HG03460 (cell line): ENCODE measurements around the gene EGFLAM.

Experiments
- ATAC-seq: cut with Tn5 transposase; IDR thresholded peaks from one replicate; pipeline ENCODE4 v1.9.1; 2021; ENCODE audit not compliant: unreplicated experiment

EGFLAM gene

DNA sequence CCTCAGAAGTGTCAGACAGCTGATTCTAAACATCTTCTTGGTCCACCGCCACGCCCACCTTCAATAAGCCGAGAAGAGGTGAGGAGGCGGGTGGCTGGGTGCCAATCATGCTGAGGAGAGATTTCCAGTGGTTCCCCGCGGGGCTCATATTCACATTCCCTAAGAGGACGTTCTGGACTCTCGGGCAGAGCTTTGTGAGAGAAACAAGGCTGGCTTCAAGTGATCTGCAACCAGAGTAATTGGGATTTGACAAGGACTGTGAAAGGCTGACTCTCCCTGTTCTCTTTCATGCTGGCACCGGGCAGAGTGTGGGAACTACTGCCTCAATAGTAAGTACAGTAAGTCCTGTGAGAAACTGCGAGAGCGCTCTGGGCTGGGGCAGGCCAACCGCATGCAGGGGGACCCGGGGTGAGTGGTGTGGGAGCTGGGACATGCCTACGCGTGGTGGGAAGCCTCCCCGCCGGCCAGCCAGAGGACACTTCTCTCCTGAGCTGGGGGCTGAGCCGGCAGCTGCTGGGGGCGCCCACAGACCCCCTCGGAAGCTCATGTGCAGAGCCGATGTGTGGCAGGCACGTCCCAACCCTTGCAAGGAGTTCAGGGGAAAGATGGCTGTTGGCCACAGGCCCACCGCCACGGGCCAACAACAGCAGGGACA is 187.1 kb downstream of the EGFLAM start:
- ATAC-seq, result no peak

DNA sequence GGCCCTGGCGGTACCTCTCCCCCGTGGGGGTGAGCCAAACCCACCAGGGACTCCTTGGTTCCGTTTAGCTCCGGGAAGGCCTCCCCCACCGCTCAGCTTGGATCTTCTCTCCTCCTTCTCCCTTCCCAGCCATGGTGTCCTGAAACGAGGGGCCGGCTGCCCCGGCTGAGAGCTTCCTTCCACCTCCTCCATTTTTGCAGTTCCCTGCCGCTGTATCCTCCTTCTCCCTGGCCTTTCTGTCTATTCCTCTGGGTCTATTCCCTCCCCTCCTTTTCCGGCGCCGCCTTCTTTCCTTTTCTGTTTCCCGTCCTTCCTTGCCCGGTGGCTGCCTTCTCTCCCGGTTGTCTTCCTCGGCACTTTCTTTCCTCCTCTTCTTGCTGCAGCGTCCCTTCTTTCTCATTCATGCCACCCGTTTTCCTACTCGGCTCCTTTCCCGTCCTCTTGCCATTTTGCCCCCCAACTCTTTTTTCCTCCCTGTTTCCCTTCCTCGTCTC is 187.7 kb downstream of the EGFLAM start:
- ATAC-seq, result no peak

DNA sequence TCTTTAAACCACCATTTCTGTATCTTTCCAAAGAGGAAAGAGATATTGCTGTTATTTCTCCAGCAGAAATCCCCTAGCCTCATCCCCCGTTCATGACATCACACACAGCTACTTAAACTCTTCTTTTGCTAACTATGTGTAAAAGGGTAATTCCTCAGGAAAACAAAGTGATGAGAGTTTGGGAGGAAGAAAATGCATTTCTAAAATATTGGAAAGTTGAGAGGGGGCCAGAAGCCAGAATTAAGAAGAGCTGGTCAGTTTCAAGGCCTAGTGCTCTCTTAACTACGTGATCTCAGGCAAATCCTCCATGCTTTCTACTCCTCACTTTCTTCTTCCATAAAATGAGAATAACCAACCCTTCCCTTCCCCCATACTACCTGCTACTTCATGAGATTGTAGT is 188.7 kb downstream of the EGFLAM start:
- no peak for ATAC-seq

DNA sequence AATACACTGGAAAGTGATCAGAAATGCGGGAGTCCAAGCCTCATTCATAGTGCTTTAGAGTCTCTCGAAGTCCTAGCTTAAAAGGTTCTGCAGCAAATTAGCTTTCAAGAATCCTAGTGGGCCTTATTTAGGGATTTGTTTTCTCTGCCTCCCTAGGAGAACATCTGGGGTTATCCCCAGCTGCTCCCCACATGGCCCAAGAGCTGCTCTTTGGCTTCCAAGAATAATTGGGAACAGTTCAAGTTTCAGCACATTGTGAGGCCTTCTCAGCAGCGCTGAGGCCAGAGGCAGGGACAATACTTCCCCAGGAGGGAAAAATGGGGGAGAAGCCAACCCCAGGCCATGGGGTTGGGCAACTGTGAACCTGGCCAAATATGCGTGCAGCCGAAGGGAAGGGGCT is 189.4 kb downstream of the EGFLAM start:
- ATAC-seq, result no peak

DNA sequence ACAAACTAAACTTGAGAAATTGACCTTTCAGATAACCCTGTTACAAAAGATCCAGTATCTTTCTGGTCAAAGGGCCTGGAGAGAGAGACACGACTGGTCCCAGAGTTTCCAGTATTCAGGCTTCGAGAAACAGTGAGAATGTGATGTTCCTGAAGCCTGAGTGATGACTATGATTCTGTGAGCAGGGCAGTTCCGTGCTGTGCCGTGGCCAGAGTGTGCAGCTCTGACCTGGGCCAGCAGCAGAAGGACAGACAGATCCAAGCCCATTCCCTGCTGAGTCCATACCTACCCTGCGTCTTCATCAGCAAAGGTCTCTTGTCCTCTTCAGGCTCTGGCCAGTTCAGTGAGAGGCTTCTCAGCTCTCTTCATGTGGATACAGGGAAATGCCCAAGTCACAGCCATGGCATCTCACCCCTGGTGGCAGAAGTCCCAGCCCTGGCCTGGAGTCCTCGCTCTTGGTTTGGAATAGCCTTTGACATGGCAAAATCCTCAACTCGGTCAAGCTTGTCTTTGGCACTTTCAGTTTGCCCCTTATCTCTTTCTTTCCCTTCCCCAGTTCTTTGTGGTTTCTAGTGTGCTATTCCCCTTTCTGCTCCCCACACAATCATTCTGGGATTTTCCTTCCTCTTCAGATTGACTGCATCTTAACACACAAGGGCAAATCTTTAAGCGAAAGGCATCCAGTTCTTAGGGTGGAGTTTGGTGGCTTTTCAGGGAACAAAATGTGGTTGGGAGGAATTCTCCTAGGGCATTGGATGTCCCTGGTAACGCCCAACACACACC is 190.4 kb downstream of the EGFLAM start:
- no peak for ATAC-seq

DNA sequence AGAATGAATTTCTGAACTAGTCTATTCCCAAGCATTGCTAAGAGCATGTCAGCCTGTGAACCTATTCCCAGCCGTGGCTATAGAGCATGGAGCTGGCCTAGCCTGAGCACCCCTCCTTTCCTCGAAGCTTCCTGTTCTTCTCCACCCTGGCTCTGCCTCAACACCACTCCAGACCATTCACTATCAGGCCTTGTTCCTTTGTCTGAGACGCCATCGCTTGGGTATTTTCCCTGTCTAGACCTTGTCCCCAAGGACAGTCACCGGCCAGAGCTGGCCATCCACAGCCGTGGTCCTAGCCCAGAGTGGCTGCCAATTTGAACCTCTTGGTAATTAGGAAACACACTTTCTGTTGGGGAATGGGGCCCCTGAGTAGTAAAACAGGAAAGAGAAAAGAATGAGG is 192.3 kb downstream of the EGFLAM start:
- no peak for ATAC-seq

DNA sequence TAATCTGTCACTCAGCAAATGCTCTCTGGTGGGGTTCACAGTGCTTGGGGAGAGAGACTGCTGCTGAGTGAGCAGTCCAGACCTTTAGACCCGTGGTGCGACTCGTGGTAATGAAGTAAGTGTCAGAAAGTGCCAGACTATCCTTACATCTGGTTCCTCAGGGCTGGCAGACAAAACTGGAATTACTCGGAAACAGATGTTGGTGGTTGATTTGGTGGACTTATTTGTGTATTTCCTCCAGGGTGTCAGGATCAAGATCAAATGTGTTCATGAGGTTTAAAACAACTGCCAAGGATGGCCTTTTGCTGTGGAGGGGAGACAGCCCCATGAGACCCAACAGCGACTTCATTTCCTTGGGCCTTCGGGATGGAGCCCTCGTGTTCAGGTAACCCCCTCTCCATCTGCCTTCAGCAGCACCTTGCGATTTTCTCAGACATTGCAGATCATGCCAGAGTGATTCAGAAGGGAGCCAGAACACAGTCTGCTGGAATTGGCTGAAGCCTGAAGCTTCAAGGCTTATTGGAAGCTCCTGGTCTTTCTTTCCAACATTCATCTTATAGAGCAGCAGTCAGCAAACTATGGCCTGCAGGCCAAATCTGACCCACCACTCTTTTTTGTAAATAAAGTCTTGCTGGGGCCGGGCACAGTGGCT is 192.8 kb downstream of the EGFLAM start:
- no peak for ATAC-seq

DNA sequence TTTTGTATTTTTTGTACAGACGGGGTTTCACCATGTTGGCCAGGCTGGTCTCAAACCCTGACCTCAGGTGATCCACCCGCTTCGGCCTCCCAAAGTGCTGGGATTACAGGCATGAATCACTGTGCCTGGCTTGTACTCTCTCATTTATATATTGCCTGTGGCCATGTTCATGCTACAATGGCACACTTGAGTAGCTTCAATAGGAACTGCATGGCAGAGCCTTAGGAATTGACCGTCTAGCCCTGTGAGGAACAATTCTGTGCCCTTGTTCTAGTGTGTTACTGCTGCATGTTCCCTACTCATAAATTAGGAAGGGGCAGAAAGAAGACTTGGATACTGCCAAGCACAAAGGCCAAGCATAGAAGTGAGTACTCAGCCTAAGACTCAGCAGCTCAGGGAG is 193.8 kb downstream of the EGFLAM start:
- ATAC-seq, result no peak

DNA sequence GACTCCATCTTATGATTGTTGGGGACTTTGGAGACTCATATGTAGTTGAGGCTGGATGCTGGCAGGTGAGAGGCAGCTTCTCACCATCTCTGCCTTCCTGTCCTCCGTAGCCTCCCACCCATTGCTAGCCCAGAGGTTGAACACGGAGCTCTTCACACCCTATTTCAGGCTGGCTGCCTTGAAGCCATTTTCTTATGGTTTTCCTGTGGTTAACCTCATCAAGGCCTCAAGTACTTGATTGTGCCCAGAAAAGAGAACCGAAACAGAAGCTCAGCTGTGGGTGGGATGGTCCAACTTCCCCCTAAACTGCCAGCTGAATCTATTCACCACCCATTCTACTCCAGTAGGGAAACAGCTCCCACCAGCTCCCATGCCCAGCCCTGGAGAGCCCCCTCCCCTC is 195.1 kb downstream of the EGFLAM start:
- ATAC-seq, result peak; percentile 98

DNA sequence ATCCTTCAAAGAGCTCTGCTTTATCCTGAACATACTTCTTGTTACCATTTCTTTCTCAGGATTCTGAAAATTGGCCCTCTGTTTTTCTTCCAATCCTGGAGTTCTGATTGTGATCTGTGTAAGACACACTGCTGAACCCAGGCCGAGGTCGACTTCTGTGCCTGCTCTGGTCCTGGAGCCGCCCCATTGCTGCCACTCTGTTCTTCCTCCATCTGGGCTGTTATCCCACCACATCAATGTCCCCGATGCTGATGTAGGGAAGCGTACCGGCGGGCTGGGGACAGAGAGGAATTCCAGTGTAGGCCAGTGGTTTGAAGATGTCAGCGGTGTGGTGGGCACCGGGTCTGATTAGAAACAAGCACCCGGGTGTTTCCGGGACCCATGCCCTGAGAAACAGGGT is 195.6 kb downstream of the EGFLAM start:
- ATAC-seq, result peak; percentile 6

DNA sequence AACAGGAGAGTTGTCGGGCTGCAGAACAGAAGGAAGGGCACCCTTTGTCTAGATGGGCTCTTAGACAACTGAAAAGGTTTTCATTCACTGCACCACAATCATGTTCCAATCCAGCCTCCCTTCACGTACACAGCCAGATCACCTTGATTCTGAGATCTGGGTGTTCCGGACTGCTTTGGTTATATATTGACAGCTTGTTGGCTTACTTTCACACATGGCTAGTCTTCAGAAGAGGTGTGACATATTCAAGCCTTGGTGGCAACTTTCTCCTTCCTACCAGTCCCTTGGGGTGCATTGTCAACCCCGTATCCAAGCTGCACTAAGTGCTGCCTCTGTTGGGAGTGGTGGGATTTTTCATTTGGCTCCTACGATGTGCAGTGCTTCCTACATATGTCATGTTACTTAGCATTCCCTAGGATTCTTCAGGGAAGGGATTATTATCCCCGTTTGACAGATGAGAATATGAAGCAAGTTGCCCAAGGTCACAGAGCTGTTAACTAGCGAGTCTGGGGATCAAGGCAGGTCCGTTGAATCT is 197.5 kb downstream of the EGFLAM start:
- ATAC-seq, result peak; percentile 45

DNA sequence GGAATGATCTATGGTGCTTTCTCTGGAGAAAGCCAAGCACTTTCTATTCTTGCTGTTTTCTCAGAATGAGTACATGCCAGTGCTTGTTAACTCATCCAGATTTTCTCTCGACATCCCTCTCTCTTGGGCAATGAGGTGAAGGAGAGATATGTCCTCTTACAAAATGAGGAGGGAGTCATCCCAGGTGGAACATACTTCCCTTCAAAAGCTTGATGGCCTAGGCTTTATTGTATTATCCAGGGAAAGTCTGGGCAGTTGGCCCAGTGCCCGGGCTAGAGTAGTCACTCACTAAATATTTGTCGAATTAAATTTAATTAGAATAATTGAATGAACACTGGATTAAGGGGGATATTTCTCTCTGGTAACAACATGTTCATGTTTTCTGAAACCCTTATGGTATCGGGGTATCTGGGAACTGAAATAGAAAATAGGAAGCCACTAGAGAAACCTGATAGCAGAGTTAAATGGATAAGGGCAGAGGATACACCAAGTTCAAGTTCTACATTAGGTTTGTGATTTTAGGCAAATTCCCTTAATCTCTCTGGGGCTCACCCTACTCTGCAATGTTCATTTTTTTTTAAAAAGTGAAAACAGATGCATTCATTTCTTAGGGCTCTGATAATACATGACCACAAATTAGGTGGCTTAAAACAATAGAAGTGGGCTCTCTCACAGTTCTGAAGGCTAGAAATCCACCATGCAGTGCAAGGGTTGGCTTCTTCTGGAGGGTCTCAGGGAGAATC is 198.5 kb downstream of the EGFLAM start:
- no peak for ATAC-seq

DNA sequence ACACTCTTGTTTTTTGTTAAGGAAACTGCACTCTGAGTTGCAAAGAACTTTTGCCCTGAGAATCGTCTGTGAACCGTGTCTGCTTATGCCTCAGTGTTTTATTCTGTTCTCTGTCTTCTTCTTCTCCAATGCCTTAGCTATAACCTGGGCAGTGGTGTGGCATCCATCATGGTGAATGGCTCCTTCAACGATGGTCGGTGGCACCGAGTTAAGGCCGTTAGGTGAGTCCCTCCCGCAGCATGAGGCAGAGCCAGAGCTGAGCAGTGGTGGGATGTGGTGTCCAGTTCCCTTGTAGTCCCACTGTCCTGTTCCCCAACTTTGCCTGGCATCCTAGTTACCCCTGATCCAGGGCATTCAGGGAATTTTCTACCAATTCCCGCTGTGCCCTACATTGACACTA is 199.8 kb downstream of the EGFLAM start:
- ATAC-seq, result no peak

DNA sequence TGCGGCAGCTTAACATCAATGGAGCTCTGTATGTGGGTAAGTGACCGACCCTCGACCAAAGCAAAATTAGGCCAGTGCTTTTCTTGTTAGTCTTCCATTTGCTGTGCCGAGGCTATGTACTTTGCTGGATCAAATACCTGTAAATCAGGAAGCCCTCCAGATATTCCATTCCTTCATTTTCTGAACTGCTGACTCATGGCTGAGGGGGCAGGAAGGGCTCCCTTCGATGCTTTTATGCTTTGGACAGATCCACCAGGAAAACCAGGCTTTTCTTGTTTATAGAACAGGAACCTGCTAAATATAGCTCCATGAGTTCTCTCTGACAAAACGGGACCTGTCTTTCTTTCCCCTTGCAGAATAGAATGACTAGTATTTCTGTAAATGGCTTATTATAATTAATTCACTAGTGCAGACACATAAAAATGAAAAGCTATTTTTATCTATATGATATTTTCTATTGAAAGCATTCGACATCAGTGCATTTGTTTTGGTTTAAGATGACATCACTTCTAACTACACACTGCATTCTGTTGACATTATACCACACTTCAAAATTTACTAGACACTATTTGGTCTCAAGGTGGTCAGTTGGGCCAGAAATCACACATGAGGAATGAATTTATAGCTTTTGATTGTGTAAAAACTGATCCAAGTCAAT is 204.7 kb downstream of the EGFLAM start:
- no peak for ATAC-seq

DNA sequence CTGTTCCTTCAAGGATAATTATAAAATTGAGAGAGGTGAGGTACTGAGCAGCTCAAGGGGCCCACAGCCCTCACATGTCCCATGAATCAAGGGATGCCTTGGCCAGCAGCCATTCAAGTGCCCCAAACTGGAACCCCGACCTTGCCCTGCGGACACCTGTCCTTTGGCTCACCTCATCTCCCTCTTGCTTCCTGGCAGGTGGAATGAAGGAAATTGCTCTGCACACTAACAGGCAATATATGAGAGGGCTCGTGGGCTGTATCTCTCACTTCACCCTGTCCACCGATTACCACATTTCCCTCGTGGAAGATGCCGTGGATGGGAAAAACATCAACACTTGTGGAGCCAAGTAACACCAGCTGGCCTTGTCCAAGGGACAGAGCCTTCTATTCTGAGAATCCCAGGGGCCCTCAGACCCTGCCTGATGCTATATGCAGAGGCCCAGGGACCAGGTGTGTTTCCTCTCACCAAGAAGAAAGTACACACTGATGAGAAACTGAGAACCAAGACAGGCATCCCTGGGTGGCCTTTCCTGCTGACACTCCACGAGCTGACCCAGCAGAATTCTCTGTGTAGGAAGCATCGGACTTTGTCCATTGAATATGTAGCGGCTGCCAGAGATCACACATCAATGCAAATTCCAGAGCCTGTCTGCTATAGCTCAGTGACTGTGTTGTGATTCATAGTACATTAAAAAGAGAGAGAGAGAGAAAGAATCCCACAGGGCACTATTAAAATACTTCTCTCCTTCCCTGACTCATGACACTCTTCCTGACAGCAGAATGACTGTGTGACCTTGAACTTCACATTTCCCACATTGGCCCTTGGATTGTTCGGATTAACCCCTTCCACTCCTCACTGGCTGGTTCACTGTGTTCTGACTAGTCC is 205.5 kb downstream of the EGFLAM start:
- ATAC-seq, result no peak

DNA sequence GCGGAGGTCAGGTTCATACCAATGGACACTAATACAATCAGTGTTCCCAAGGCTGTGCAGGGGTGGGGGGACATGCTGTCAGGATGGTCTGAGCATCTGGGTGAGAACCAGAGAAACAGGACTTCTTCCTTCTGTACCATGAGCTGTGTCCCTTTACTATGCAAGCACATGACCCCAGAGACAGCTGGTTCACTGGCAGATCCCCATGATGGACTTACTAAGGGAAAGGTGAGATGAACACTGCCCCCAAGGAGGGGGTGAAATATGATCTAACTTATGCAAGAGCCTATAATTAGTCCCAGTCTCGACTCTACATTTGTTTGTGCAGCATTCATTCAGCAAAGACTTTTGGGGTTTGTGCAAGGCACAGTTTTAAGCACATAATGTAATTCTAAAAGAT is 206.7 kb downstream of the EGFLAM start:
- no peak for ATAC-seq

DNA sequence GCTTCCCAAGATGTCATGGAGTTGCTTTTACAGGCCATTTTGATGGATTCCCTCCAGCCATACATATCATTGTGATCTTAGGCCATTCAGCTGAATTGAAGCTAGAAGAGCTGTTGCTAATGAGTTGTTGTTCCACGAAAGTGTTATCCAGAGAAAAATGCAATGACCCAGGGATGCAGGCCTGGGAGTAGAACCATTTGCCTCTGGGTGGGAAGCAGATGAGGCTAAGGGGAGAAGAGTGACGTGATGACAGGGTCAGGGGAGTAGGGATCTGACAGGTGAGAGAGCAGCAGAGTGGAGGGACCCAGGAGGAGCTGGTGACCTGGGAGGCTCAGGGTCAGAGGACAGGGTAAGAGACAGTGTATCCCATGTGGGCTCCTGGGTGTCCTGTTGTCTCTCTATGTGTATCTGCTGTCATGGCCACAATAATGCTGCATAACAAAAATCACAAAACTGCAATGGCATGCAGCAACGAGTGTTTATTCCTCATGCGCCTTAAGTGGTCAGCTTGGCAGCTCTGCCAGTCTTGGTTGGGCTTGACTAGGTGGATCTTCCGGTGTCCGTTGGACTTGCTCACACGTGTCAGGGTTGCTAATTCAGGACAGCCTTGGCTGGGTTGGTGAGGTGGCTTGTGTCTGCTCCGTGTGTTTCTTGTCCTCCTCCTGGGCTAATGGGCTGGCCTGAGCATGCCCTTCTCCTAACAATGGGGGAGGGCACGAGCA is 207.5 kb downstream of the EGFLAM start:
- no peak for ATAC-seq

DNA sequence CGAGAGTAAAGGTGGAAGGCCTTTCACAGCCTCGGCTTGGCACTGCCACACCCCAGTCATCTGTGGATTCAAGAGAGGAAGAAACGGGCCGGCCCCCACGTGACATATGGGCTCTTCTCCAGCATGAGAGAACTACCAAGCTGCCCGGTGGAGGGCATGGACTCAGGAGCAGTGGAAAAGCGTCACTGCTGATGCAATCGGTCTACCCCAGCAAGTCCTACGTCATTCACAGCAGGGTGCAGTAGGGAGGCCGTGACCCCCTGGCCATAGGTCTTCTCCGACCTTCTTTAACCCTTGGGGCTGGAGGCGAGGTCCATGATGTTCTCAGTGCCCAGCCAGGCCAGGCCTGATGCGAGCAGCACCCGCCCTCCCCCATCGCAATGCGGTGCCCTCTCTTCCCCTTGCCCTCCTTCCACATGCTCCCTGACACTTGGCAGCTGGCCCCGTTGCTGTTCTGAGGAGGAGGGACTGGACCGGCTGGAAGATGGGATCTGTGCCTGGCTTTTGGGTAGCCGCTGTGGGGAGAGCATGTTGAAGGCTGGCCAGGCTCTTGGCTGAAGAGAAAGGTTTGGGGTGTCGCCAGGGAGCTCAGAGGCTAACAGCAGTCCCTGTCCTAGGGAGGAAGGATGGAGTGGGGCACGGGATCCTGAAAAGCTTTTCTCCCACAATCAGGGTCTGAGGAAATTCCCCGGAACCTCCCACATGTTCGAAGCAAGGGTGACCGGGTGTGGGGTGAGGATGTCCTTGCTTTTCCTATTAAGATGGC is 208.2 kb downstream of the EGFLAM start:
- ATAC-seq, result no peak
